CD14-positive monocyte (primary cell): ENCODE results near the gene POLR1B. TPM values are rescaled to one million over a fixed set of nuclear protein-coding genes. Genes with fewer than 3 reads are reported as not detected.
"Not testable (repeated sequence)": the region's sequence is repeated elsewhere in the genome, so short reads cannot be mapped to it uniquely, and the experiment has no call there.

Experiments
- DNase-seq, 3 donors: peaks; one replicate each; pipeline ENCODE4 v3.0.0-alpha.2; 2011 to 2022
- H2AFZ ChIP-seq: 2 replicates; pipeline ENCODE4 v1.6.0; 2012; ENCODE audit warnings: mild to moderate bottlenecking, low read depth, low read length, inconsistent platforms; ENCODE audit not compliant: insufficient read depth, poor library complexity, severe bottlenecking
- H3K27ac ChIP-seq, 2 donors: 1 replicate in 1 of 2; 2 replicates in 1 of 2; pipeline ENCODE4 v1.5.1; 2012 to 2013; ENCODE audit warnings: low read length in 2 of 2, control low read depth in 1 of 2, inconsistent platforms in 1 of 2, low read depth in 1 of 2, mild to moderate bottlenecking in 1 of 2
- H3K27me3 ChIP-seq, 2 donors: one replicate each; pipeline versions ENCODE4 v1.6.0 to v1.6.1; 2011 to 2013; ENCODE audit warnings: low read length in 2 of 2; ENCODE audit not compliant: control insufficient read depth in 2 of 2, insufficient read depth in 2 of 2
- H3K36me3 ChIP-seq, 2 donors: replicated peaks in 1 of 2; 1 replicate in 1 of 2; 2 replicates in 1 of 2; pipeline versions ENCODE4 v1.5.1 to v1.6.1; 2012 to 2013; ENCODE audit warnings: low read length in 2 of 2, control low read depth in 1 of 2, inconsistent platforms in 1 of 2, mild to moderate bottlenecking in 1 of 2; ENCODE audit not compliant: insufficient read depth in 2 of 2, control insufficient read depth in 1 of 2
- H3K4me1 ChIP-seq, 2 donors: 1 replicate in 1 of 2; 2 replicates in 1 of 2; pipeline versions ENCODE4 v1.5.1 to v1.6.1; 2012 to 2013; ENCODE audit warnings: low read length in 2 of 2, control low read depth in 1 of 2, inconsistent platforms in 1 of 2, mild to moderate bottlenecking in 1 of 2, moderate library complexity in 1 of 2; ENCODE audit not compliant: insufficient read depth in 2 of 2, control insufficient read depth in 1 of 2
- H3K4me2 ChIP-seq: replicated peaks from 2 replicates; pipeline ENCODE3; 2012; ENCODE audit warnings: low read length, moderate library complexity, mild to moderate bottlenecking; ENCODE audit not compliant: poor library complexity, severe bottlenecking; ENCODE audit errors: extremely low read depth
- H3K4me3 ChIP-seq, 3 experiments: fragments of 200-600 bp in 1 of 3; sonication (generic) in 1 of 3; replicated peaks in 1 of 3; 1 replicate in 2 of 3; 2 replicates in 1 of 3; pipeline ENCODE4 v1.5.1; 2011 to 2013; ENCODE audit warnings: low read length in 3 of 3, mild to moderate bottlenecking in 3 of 3, control low read depth in 2 of 3, low read depth in 2 of 3, inconsistent platforms in 1 of 3, moderate library complexity in 1 of 3
- H3K79me2 ChIP-seq: 2 replicates; pipeline ENCODE4 v1.6.0; 2012; ENCODE audit warnings: mild to moderate bottlenecking, control low read depth, inconsistent platforms, low read length, moderate library complexity; ENCODE audit not compliant: insufficient read depth
- H3K9ac ChIP-seq: 2 replicates; pipeline ENCODE4 v1.6.0; 2017; ENCODE audit warnings: low read length, mild to moderate bottlenecking; ENCODE audit not compliant: insufficient read depth, poor library complexity, severe bottlenecking
- H3K9me3 ChIP-seq, 2 donors: replicated peaks in 1 of 2; 1 replicate in 1 of 2; 2 replicates in 1 of 2; pipeline versions ENCODE4 v1.5.1 to v1.6.1; 2012 to 2013; ENCODE audit warnings: low read length in 2 of 2, control low read depth in 1 of 2; ENCODE audit not compliant: control insufficient read depth in 1 of 2, insufficient read depth in 1 of 2
- H4K20me1 ChIP-seq: 2 replicates; pipeline ENCODE4 v1.6.0; 2012; ENCODE audit warnings: mild to moderate bottlenecking, low read length, control low read depth, moderate library complexity; ENCODE audit not compliant: insufficient read depth
- H3K27ac Mint-ChIP-seq, 7 donors: one replicate each; pipeline ENCODE4 v1.8.0; 2020; ENCODE audit warnings: mild to moderate bottlenecking in 7 of 7, mixed read lengths in 7 of 7, moderate library complexity in 6 of 7, inconsistent platforms in 2 of 7
- H3K27me3 Mint-ChIP-seq, 3 donors: one replicate each; pipeline ENCODE4 v1.8.0; 2021 to 2022; ENCODE audit warnings: low read depth in 3 of 3, mild to moderate bottlenecking in 3 of 3, mixed read lengths in 3 of 3, moderate library complexity in 3 of 3, inconsistent platforms in 1 of 3
- H3K36me3 Mint-ChIP-seq, 2 donors: one replicate each; pipeline ENCODE4 v1.8.0; 2020; ENCODE audit warnings: mixed read lengths in 2 of 2, inconsistent platforms in 1 of 2, mild to moderate bottlenecking in 1 of 2
- H3K4me1 Mint-ChIP-seq: one replicate; pipeline ENCODE4 v1.8.0; 2020; ENCODE audit warnings: mild to moderate bottlenecking, mixed read lengths
- H3K4me3 Mint-ChIP-seq, 2 donors: one replicate each; pipeline ENCODE4 v1.8.0; 2020; ENCODE audit warnings: mild to moderate bottlenecking in 2 of 2, mixed read lengths in 2 of 2, moderate library complexity in 1 of 2
- H3K9me3 Mint-ChIP-seq, 7 donors: one replicate each; pipeline ENCODE4 v1.8.0; 2020 to 2022; ENCODE audit warnings: mixed read lengths in 7 of 7, mild to moderate bottlenecking in 6 of 7, moderate library complexity in 6 of 7, inconsistent platforms in 2 of 7
- CTCF ChIP-seq: fragments of 200-600 bp; IDR thresholded peaks from one replicate; pipeline ENCODE4 v1.8.0; 2022; ENCODE audit warnings: antibody characterized with exemption, mild to moderate bottlenecking
- WGBS: methylation state at CpG from one replicate; pipeline ENCODE4 v1.1.5; 2013; ENCODE audit warnings: missing lambda C conversion rate; ENCODE audit not compliant: insufficient coverage; 5-methylcytosine and 5-hydroxymethylcytosine counted together
- intact Hi-C, 2 donors: fragments of 100-400 bp; cut with micrococcal nuclease; formaldehyde crosslinking; loops; one replicate each; pipeline versions ENCODE4 v1.15.0 to v1.15.1; 2023
- polyA plus RNA-seq, 3 donors: library from polyadenylated mRNA; depleted of rRNA in 1 of 3; unstranded in 2 of 3; stranded (reverse) in 1 of 3; fragments of 300-500 nt in 2 of 3; fragments of >200 nt in 1 of 3; fragmentation: Illumina TruSeq in 2 of 3; gene quantifications; 1 replicate in 2 of 3; 2 replicates in 1 of 3; pipeline ENCODE4 v1.2.3, GENCODE V29; 2012 to 2021

Gene POLR1B
- polyA plus RNA-seq, 3 donors: 5.2 to 6.3 (median 5.3) TPM

- Histone ChIP-seq H3K9me3 (no peaks in the 10 kb centered on the region), H3K4me2 (no peak overlapping the region), H2AFZ (no peak overlapping the region), H4K20me1 (peaks cover 5% of the 10 kb centered on the region), H3K4me1 (no peaks in the 10 kb centered on the region), H3K27ac (no peak overlapping the region), H3K36me3 (peaks cover 18 to 39% of the 10 kb centered on the region in 2 donors), H3K27me3 (no peaks in the 10 kb centered on the region), H3K9ac (no peak overlapping the region), H3K4me3 (no peak overlapping the region), H3K79me2 (no peaks in the 10 kb centered on the region)
- 61% methylated on average over 5 of the region's 5 CpGs for WGBS
- peaks cover 0 to 2% (median 0%) of the 10 kb centered on the region in 3 donors for H3K27me3 Mint-ChIP-seq
- no peak for DNase-seq
- H3K4me3 Mint-ChIP-seq: no peak overlapping the region
- H3K36me3 Mint-ChIP-seq: peaks cover 17 to 35% of the 10 kb centered on the region in 2 donors
- no peak overlapping the region for H3K27ac Mint-ChIP-seq
- intact Hi-C loops: no loop called here
- TF ChIP-seq CTCF: no peak
- H3K9me3 Mint-ChIP-seq: no peaks in the 10 kb centered on the region
- no peaks in the 10 kb centered on the region for H3K4me1 Mint-ChIP-seq
Measured at GRCh38 chr2:112494828-112495227, 47.4 kb upstream of the POLR1B start.

DNA sequence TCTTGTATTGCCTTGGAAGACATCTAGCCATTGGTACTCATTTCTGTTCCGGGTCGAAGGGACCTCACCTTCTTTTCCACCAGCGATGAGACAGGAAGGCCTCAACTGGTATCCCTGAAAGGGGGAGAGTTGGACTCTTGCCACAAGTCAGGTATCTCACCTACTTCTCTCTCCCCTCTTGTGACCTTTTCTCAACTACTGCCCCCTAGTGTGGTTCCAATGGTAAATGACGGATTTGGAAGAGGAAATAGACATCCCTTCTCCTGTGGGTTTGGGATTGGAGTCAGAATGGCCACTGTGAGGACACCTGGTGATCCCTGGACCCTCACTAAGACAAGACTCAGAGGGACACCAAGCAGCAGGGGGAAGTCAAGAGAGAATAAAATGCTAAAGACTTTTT, 46.4 kb upstream of the POLR1B start:
- H3K27ac ChIP-seq, H3K9ac ChIP-seq, DNase-seq, H3K4me1 Mint-ChIP-seq, H2AFZ ChIP-seq, H3K4me3 Mint-ChIP-seq, H3K4me2 ChIP-seq, intact Hi-C loops, H4K20me1 ChIP-seq, H3K27me3 ChIP-seq, H3K4me3 ChIP-seq, H3K27me3 Mint-ChIP-seq, H3K9me3 ChIP-seq, H3K4me1 ChIP-seq, H3K9me3 Mint-ChIP-seq, H3K79me2 ChIP-seq: not testable (repeated sequence)
- peaks cover 18 to 39% of the 10 kb centered on the region in 2 donors for H3K36me3 ChIP-seq
- WGBS: no CpG with 5 or more reads among the region's 4 CpGs
- Mint-ChIP-seq H3K36me3 (peaks cover 17 to 26% of the 10 kb centered on the region in 2 donors), H3K27ac (peak overlapping the region in 1 of 7 donors; percentile 56)
